Effector memory CD4-positive, alpha-beta T cell (primary cell): Measurements from ENCODE around the gene SCARF2.

ENCODE experiments used
- DNase-seq, 3 donors: peaks; one replicate each; pipeline ENCODE4 v3.0.0-alpha.2; 2020
- H3K27ac ChIP-seq: 2 replicates; pipeline ENCODE4 v1.7.0; 2013; ENCODE audit warnings: mild to moderate bottlenecking, low read length, moderate library complexity; ENCODE audit not compliant: insufficient read depth, poor library complexity, severe bottlenecking
- H3K27me3 ChIP-seq: replicated peaks from 2 replicates; pipeline ENCODE4 v1.7.0; 2013; ENCODE audit warnings: mild to moderate bottlenecking, low read length; ENCODE audit not compliant: insufficient read depth, control insufficient read depth, poor library complexity, severe bottlenecking
- H3K36me3 ChIP-seq: 2 replicates; pipeline ENCODE4 v1.7.0; 2013; ENCODE audit warnings: mild to moderate bottlenecking, low read length, moderate library complexity; ENCODE audit not compliant: control insufficient read depth, insufficient read depth
- H3K4me1 ChIP-seq: 2 replicates; pipeline ENCODE4 v1.7.0; 2013; ENCODE audit warnings: low read length, mild to moderate bottlenecking; ENCODE audit not compliant: control insufficient read depth, insufficient read depth, poor library complexity, severe bottlenecking
- H3K4me3 ChIP-seq: 2 replicates; pipeline ENCODE4 v1.7.0; 2013; ENCODE audit warnings: low read length, low read depth, mild to moderate bottlenecking; ENCODE audit not compliant: insufficient read depth, poor library complexity, severe bottlenecking
- H3K9me3 ChIP-seq: 2 replicates; pipeline ENCODE4 v1.7.0; 2013; ENCODE audit warnings: mild to moderate bottlenecking, low read length, moderate library complexity; ENCODE audit not compliant: control insufficient read depth

The SCARF2 gene

DNA sequence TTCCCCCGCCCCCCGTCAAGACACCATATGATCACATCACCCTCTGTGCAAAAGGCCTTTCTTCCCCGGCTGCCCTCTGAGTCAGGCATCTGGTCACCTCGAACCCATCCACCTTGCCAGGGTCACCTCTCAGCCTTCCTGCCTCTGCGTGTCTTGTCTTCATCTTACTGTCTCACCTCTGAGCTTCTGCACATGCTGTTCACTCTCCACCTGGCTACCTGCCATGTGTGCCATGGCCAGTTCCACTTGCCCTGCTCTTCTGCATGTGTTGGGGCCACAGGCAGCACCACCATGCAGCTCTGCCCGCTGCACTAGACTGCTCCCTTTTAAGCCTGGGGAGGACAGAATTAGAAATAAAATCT is 33.9 kb downstream of the SCARF2 start:
- Histone ChIP-seq H3K9me3 (no peaks in the 10 kb centered on the region), H3K36me3 (peaks cover 25% of the 10 kb centered on the region), H3K4me3 (no peak overlapping the region), H3K4me1 (no peaks in the 10 kb centered on the region), H3K27me3 (no peaks in the 10 kb centered on the region), H3K27ac (no peak overlapping the region)
- no peak for DNase-seq

DNA sequence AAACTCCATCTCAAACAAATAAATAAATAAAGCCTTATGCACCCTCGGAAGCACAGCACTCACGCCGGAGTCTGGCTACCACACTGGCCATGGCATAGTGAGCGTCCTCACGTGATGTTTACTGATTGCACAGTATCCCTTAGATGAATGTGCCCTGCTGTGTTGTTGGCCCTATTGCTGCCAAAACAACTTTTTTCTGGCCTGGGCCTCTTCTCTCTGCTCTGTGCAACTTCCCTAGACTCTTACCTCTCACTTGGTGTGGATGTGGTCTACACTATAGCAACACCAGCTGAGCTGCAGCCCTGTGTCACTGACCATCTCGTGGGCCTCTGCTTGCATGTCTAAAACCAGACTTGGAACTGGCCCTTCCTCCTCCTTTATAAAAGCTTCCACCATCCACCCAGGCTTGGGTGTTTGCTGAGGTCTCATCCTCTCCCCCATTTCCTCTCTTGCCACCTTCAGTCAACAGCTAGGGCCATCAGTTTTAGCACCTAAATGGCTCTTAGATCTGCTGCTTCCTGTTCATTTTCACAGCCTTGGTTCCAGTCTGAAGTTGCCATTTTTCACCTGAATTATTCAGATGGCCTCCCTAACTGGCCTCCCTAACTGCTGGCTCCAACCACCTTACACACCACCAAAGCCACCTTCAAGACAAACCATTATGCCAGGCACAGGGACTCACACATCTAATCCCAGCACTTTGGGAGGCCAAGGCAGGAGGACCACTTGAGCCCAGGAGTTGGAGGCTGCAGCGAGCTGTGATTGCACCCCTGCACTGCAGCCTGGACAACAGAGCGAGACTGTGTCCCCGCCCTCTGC is 34.5 kb downstream of the SCARF2 start:
- DNase-seq: no peak
- Histone ChIP-seq H3K4me1 (no peaks in the 10 kb centered on the region), H3K27me3 (no peaks in the 10 kb centered on the region), H3K27ac (no peak overlapping the region), H3K36me3 (peaks cover 25% of the 10 kb centered on the region), H3K4me3 (no peak overlapping the region), H3K9me3 (no peaks in the 10 kb centered on the region)

DNA sequence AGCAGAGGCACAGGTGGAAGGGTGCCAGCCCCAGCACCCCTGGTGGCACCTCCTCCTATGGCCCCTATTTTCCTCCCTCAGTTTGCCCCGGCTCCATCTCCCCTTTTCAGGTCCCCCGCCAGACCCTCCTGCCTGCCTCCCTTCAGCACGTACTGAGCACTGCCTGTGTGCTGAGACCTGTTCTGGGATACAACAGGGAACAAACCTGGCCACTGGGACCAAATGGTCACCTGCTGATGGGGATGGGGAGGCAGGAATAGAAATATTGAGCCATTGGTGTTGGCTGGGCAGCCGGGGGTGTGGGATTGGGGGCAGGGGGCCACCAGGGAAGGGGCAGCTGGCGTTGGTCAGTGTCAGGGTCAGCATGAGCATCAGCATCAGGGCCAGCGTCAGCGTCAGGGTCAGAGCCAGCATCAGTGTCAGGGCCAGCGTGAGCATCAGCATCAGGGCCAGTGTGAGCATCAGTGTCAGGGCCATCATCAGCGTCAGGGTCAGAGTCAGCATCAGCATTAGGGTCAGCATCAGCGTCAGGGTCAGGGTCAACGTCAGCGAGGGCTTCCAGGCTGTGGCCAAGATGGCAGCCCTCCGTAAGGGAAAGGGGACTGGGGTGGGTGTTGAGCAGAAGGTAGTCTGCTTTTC is 36.1 kb downstream of the SCARF2 start:
- Histone ChIP-seq H3K27me3 (no peaks in the 10 kb centered on the region), H3K4me3 (no peak overlapping the region), H3K27ac (no peak overlapping the region), H3K4me1 (no peaks in the 10 kb centered on the region), H3K9me3 (no peaks in the 10 kb centered on the region), H3K36me3 (peaks cover 17% of the 10 kb centered on the region)
- no peak for DNase-seq

DNA sequence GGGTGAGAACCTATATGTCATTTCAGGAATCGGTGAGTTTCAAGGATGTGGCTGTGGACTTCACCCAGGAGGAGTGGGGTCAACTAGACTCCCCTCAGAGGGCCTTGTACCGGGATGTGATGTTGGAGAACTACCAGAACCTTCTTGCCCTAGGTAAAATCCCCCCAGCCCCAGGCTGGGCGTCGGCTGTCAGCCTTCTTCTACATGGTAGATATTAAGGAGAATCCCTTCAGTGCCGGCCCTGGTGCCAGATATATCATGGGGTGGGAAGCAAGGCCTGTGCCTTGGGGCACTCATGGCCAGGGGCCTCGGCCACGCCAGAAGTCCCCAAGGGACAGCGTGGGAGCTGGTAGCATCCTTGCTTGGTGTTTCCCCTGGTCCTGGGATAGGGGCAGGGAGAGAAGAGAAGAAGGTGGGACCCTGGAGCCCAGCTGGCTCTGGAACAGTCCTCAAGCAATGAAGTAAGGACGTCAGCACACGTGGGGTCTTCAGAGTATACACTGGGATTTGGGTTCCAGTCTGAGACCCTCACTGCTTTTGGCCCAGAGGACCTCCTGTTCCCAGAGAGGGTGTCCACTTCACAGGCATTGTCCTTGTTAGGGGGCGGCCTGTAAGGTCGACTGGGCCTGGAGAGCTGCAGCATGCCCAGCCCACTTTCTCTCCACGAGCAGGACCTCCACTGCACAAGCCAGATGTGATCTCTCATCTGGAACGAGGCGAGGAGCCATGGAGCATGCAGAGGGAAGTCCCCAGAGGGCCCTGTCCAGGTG is 36.8 kb downstream of the SCARF2 start:
- H3K36me3 ChIP-seq: peaks cover 10% of the 10 kb centered on the region

DNA sequence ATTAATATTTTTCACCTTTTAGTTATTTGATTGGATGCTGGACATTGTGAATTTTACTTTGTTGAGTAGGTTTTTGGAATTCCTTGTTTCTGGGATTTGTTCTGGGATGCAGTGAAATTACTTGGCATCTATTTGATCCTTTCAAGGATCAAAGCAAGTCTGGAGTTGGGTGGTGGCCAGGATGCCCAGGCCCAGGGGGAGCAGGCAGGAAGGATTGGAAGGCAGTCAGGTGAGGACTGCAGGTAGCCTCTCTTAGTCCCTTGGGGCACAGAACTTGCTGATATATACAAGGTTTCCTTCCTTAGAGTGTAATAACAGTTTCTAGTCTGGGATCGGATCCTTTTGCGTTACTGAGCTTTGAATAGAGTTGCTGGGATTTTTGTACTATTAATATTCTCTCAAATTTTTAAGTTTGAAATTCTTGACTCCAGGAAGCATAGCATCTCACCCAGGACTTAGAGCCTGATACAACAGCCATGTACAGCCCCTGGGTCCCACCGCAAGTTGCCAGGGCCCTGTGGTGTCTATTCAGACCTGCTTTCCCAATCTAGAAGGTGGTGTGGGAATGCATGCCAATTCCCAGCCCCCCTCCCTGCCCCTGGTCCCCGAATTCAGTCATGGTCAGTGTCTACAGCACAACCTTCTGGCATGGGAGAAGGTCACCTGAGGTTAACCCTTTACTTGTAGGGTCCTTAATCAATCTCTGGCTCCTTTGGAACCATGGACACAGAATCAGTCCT is 37.6 kb downstream of the SCARF2 start:
- H3K9me3 ChIP-seq: no peaks in the 10 kb centered on the region
- peaks cover 7% of the 10 kb centered on the region for H3K36me3 ChIP-seq
- no peak overlapping the region for H3K27ac ChIP-seq
- H3K4me1 ChIP-seq: peaks cover under 1% of the 10 kb centered on the region
- no peak for DNase-seq
- no peaks in the 10 kb centered on the region for H3K27me3 ChIP-seq
- no peak overlapping the region for H3K4me3 ChIP-seq

More for the DNA sequence above, 36.8 kb downstream of the SCARF2 start:
- Histone ChIP-seq H3K27me3 (no peaks in the 10 kb centered on the region), H3K27ac (no peak overlapping the region), H3K9me3 (no peaks in the 10 kb centered on the region), H3K4me3 (no peak overlapping the region), H3K4me1 (no peaks in the 10 kb centered on the region)
- no peak for DNase-seq

DNA sequence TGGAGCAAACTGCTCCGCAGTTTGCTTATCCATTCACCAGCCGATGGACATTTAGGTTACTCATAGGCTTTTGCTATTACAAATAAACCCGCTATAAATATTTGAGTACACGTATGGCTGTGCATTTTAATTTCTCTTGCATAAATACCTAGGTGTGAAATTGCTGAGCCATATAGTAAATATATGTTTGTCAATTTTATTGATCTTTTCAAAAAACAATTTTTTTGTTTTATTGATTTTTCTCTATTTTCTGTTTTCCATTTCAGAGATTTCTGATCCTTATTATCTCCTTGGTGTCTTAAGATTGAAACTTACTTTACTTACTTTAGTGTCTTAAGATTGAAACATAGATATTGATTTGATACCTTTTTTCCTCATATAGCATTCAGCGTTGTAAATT is 39.2 kb downstream of the SCARF2 start:
- Histone ChIP-seq H3K27ac (no peak overlapping the region), H3K27me3 (no peaks in the 10 kb centered on the region), H3K4me3 (no peak overlapping the region), H3K9me3 (no peaks in the 10 kb centered on the region), H3K4me1 (peaks cover 12% of the 10 kb centered on the region), H3K36me3 (peaks cover 5% of the 10 kb centered on the region)
- no peak for DNase-seq

DNA sequence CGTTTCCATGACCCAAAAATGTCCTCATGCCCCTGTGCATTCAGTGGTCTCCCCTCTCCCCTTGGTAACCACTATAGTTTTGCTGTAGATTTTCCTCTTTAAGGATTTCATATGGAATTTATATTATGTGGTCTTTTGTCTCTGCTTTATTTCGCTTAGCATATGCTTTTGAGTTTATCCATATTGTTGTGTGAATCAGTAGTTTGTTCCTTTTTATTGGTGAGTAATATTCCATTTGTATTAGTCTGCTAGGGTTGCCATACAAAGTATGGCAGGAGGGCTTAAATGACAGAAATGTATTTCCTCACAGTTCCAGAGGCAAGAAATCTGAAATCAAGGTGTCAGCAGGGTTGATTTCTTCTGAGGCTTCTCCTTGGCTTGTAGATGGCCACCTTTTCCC is 40.1 kb downstream of the SCARF2 start:
- Histone ChIP-seq H3K9me3 (no peaks in the 10 kb centered on the region), H3K36me3 (peaks cover 5% of the 10 kb centered on the region)

DNA sequence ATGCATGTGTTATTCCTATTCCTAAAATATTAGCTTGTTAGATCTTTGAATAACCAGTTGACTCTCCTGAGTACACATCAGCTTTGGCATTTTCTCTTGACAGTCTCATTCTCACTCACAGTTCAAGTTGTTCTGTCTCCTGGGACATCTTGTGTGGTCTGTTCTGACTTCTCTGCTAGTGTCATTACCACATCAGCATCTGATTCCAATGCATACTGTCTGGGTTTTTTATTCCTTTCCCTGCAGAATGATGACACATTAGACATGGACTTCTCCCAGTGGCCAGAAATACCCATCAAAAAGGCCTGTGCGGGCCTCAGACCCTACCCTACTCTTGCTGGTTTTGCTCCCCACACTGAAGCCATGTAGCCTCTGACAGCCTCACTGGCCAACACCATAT is 41.0 kb downstream of the SCARF2 start:
- H3K9me3 ChIP-seq: no peaks in the 10 kb centered on the region
- H3K27ac ChIP-seq: no peak overlapping the region
- H3K4me3 ChIP-seq: no peak overlapping the region
- H3K27me3 ChIP-seq: no peaks in the 10 kb centered on the region
- peaks cover 14% of the 10 kb centered on the region for H3K4me1 ChIP-seq
- H3K36me3 ChIP-seq: peaks cover 5% of the 10 kb centered on the region
- DNase-seq: no peak

More for the DNA sequence above, 40.1 kb downstream of the SCARF2 start:
- H3K27me3 ChIP-seq: no peaks in the 10 kb centered on the region
- H3K4me3 ChIP-seq: no peak overlapping the region
- DNase-seq: no peak
- H3K27ac ChIP-seq: no peak overlapping the region
- peaks cover 14% of the 10 kb centered on the region for H3K4me1 ChIP-seq

DNA sequence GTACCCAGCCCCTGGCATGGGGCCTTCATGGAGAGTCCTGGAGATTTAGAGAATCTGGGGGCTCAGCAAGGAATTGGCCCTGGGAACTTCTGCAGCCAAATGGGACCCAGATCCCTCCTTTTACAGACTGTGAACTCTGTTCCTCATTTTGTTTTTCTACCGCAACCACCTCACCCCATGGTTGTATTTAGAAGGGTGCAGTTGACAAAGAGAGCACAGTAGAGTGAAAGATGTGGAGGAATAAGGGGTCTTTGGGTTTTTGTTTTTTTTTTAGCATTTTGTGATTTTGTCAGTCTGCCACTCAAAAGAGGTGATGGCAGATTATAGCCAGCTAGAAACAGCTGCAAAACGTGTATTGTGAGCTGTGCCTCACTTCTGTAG is 41.7 kb downstream of the SCARF2 start:
- Histone ChIP-seq H3K27me3 (no peaks in the 10 kb centered on the region), H3K27ac (no peak overlapping the region), H3K4me3 (no peak overlapping the region), H3K9me3 (no peaks in the 10 kb centered on the region), H3K4me1 (peaks cover 14% of the 10 kb centered on the region), H3K36me3 (no peaks in the 10 kb centered on the region)
- no peak for DNase-seq
